ENCODE data around the gene ARHGEF6.

The ARHGEF6 gene

GRCh38 chrX:136620780-136621179 lies 160.0 kb downstream of the ARHGEF6 start:
- H3K27ac ChIP-seq (ENCODE audit: low read depth, low read length): no peak overlapping the region
- H3K9me2 ChIP-seq (replicated peaks; ENCODE audit: insufficient read depth, low read length): no peaks in the 10 kb centered on the region
- no peak overlapping the region for H3K9ac ChIP-seq (ENCODE audit: low read length)
- H3K9me3 ChIP-seq (ENCODE audit: insufficient read depth, low read length): no peaks in the 10 kb centered on the region
- no peaks in the 10 kb centered on the region for H3K79me2 ChIP-seq (ENCODE audit: insufficient read depth, low read length)
- H2AFZ ChIP-seq (ENCODE audit: low read depth, low read length, severe bottlenecking): no peak overlapping the region
- no peaks in the 10 kb centered on the region for H3K27me3 ChIP-seq (ENCODE audit: low read length)
- H4K20me1 ChIP-seq (ENCODE audit: low read depth, low read length): no peaks in the 10 kb centered on the region
- TF ChIP-seq CTCF (IDR thresholded peaks at IDR 0.05; ENCODE audit: insufficient read depth, low read length, poor library complexity, severe bottlenecking) (no peak), EZH2phosphoT487 (conservative IDR thresholded peaks at IDR 0.05; ENCODE audit: low read length) (no peak)
- H3K36me3 ChIP-seq (ENCODE audit: low read length): no peaks in the 10 kb centered on the region
- no peak overlapping the region for H3K4me3 ChIP-seq (ENCODE audit: insufficient read depth, low read length, poor library complexity, severe bottlenecking)
- H3F3A ChIP-seq (ENCODE audit: insufficient read depth): no peaks in the 10 kb centered on the region
- H3K4me2 ChIP-seq (ENCODE audit: low read depth, low read length, poor library complexity, severe bottlenecking): no peak overlapping the region

GRCh38 chrX:136619899-136620505 lies 160.7 kb downstream of the ARHGEF6 start:
- Histone ChIP-seq H3F3A (ENCODE audit: insufficient read depth) (no peaks in the 10 kb centered on the region), H3K4me3 (ENCODE audit: insufficient read depth, low read length, poor library complexity, severe bottlenecking) (no peak overlapping the region), H3K9ac (ENCODE audit: low read length) (no peak overlapping the region), H3K27me3 (ENCODE audit: low read length) (no peaks in the 10 kb centered on the region), H3K36me3 (ENCODE audit: low read length) (no peaks in the 10 kb centered on the region), H3K9me2 (replicated peaks; ENCODE audit: insufficient read depth, low read length) (no peaks in the 10 kb centered on the region), H3K79me2 (ENCODE audit: insufficient read depth, low read length) (no peaks in the 10 kb centered on the region), H2AFZ (ENCODE audit: low read depth, low read length, severe bottlenecking) (no peak overlapping the region), H3K4me2 (ENCODE audit: low read depth, low read length, poor library complexity, severe bottlenecking) (no peak overlapping the region), H3K9me3 (ENCODE audit: insufficient read depth, low read length) (no peaks in the 10 kb centered on the region), H4K20me1 (ENCODE audit: low read depth, low read length) (no peaks in the 10 kb centered on the region), H3K27ac (ENCODE audit: low read depth, low read length) (no peak overlapping the region)
- no peak for TF ChIP-seq EZH2phosphoT487 (conservative IDR thresholded peaks at IDR 0.05; ENCODE audit: low read length)
- no peak for TF ChIP-seq CTCF (IDR thresholded peaks at IDR 0.05; ENCODE audit: insufficient read depth, low read length, poor library complexity, severe bottlenecking)

GRCh38 chrX:136616987-136617685 lies 163.6 kb downstream of the ARHGEF6 start:
- H3K36me3 ChIP-seq (ENCODE audit: low read length): no peaks in the 10 kb centered on the region
- no peak overlapping the region for H3K4me3 ChIP-seq (ENCODE audit: insufficient read depth, low read length, poor library complexity, severe bottlenecking)
- H2AFZ ChIP-seq (ENCODE audit: low read depth, low read length, severe bottlenecking): no peak overlapping the region
- no peak overlapping the region for H3K4me2 ChIP-seq (ENCODE audit: low read depth, low read length, poor library complexity, severe bottlenecking)
- no peak overlapping the region for H3K27ac ChIP-seq (ENCODE audit: low read depth, low read length)
- no peaks in the 10 kb centered on the region for H3K79me2 ChIP-seq (ENCODE audit: insufficient read depth, low read length)
- H3F3A ChIP-seq (ENCODE audit: insufficient read depth): no peaks in the 10 kb centered on the region
- H3K9me2 ChIP-seq (replicated peaks; ENCODE audit: insufficient read depth, low read length): no peaks in the 10 kb centered on the region
- no peaks in the 10 kb centered on the region for H4K20me1 ChIP-seq (ENCODE audit: low read depth, low read length)
- no peaks in the 10 kb centered on the region for H3K9me3 ChIP-seq (ENCODE audit: insufficient read depth, low read length)
- TF ChIP-seq CTCF (IDR thresholded peaks at IDR 0.05; ENCODE audit: insufficient read depth, low read length, poor library complexity, severe bottlenecking) (no peak), EZH2phosphoT487 (conservative IDR thresholded peaks at IDR 0.05; ENCODE audit: low read length) (no peak)
- H3K27me3 ChIP-seq (ENCODE audit: low read length): no peaks in the 10 kb centered on the region
- no peak overlapping the region for H3K9ac ChIP-seq (ENCODE audit: low read length)
